ENCODE measurements around the gene FNDC3A. TPM values are rescaled to one million over a fixed set of nuclear protein-coding genes. Genes with fewer than 3 reads are reported as not detected.

The FNDC3A gene
- polyA plus RNA-seq, 1 of the 3 experiments (the other 2 are of a cell fraction) = 27.7 TPM

DNA sequence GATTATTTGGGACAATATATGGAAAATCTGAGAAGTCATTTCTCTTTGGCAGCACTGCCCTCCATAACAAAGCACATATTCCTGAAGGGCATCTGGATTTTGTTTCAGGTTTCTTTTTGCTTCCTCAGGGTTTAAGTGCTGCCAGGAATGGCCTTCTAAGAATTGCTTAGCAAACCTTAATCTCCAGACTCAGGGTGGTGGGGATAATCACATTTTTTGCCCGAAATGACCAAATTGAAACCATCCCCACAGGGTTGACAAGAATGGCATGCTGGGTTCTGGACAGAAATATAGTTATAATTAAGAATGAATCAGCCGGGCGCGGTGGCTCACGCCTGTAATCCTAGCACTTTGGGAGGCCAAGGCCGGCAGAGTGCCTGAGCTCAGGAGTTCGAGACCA is 265.6 kb downstream of the FNDC3A start:
- Histone ChIP-seq H3K27me3 (ENCODE audit: insufficient read depth) (no peaks in the 10 kb centered on the region), H3K36me3 (replicated peaks in 1 of 2; ENCODE audit: control insufficient read depth in 1 of 2, insufficient read depth in 2 of 2, low read length in 1 of 2) (no peaks in the 10 kb centered on the region), H3F3A (replicated peaks; ENCODE audit: insufficient read depth) (no peaks in the 10 kb centered on the region), H3K4me2 (no peak overlapping the region), H3K9ac (no peak overlapping the region), H3K27ac (ENCODE audit: low read depth in 2 of 2, low read length in 1 of 2) (no peak overlapping the region), H2AFZ (ENCODE audit: low read depth) (no peak overlapping the region), H3K4me1 (ENCODE audit: control insufficient read depth in 1 of 2, insufficient read depth in 2 of 2, low read depth in 1 of 2, low read length in 1 of 2) (no peaks in the 10 kb centered on the region), H3K9me2 (no peaks in the 10 kb centered on the region), H3K4me3 (ENCODE audit: low read depth in 2 of 2, low read length in 1 of 2) (no peak overlapping the region), H4K20me1 (ENCODE audit: insufficient read depth) (no peaks in the 10 kb centered on the region), H3K9me3 (no peaks in the 10 kb centered on the region), H3K79me2 (ENCODE audit: insufficient read depth) (no peaks in the 10 kb centered on the region)
- ChIA-PET POLR2A (no interaction called here), CTCF (interaction anchor here (1.2 kb wide), 1 partner anchor 40 kb away, joined by 3 read pairs; no protein-coding TSS in a partner anchor)
- TF ChIP-seq NFIC (IDR thresholded peaks at IDR 0.05; ENCODE audit: borderline replicate concordance) (no peak), MEF2A (IDR thresholded peaks at IDR 0.05; ENCODE audit: borderline replicate concordance, low read depth) (no peak), FOXJ3 (CRISPR knock-in tag; IDR thresholded peaks at IDR 0.05) (no peak), FOSL2 (IDR thresholded peaks at IDR 0.05; ENCODE audit: borderline replicate concordance, low read depth) (no peak), EP300 (IDR thresholded peaks at IDR 0.05; ENCODE audit: borderline replicate concordance in 1 of 2, low read depth in 1 of 2, low read length in 1 of 2) (no peak), ZBTB33 (IDR thresholded peaks at IDR 0.05; ENCODE audit: borderline replicate concordance, low read depth) (no peak)
- TF ChIP-seq, protein P1, sequence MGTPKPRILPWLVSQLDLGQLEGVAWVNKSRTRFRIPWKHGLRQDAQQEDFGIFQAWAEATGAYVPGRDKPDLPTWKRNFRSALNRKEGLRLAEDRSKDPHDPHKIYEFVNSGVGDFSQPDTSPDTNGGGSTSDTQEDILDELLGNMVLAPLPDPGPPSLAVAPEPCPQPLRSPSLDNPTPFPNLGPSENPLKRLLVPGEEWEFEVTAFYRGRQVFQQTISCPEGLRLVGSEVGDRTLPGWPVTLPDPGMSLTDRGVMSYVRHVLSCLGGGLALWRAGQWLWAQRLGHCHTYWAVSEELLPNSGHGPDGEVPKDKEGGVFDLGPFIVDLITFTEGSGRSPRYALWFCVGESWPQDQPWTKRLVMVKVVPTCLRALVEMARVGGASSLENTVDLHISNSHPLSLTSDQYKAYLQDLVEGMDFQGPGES (IDR thresholded peaks at IDR 0.05; ENCODE audit: low read depth, low read length) = no peak
- WGBS (ENCODE audit: low lambda C conversion rate) = 85% methylated on average over 7 of the region's 7 CpGs
- no peak for DNase-seq

GRCh38 chr13:49245101-49245500 is 269.4 kb downstream of the FNDC3A start:
- H3K9me2 ChIP-seq = no peaks in the 10 kb centered on the region
- H4K20me1 ChIP-seq (ENCODE audit: insufficient read depth) = no peaks in the 10 kb centered on the region
- no peak for DNase-seq
- H3K36me3 ChIP-seq (replicated peaks in 1 of 2; ENCODE audit: control insufficient read depth in 1 of 2, insufficient read depth in 2 of 2, low read length in 1 of 2) = peaks cover 0 to 2% of the 10 kb centered on the region in 2 experiments
- H3K27ac ChIP-seq (ENCODE audit: low read depth in 2 of 2, low read length in 1 of 2) = no peak overlapping the region
- peaks cover 8% of the 10 kb centered on the region for H3F3A ChIP-seq (replicated peaks; ENCODE audit: insufficient read depth)
- no peaks in the 10 kb centered on the region for H3K9me3 ChIP-seq
- H3K27me3 ChIP-seq (ENCODE audit: insufficient read depth) = no peaks in the 10 kb centered on the region
- peaks cover 12% of the 10 kb centered on the region; the same call in 1 of the 2 replicates for H3K79me2 ChIP-seq (ENCODE audit: insufficient read depth)
- no peak overlapping the region for H3K9ac ChIP-seq
- TF ChIP-seq SMC3 (IDR thresholded peaks at IDR 0.05; ENCODE audit: low read depth, low read length) (no peak), RFX5 (IDR thresholded peaks at IDR 0.05; ENCODE audit: low read length) (no peak), SIN3A (IDR thresholded peaks at IDR 0.05; ENCODE audit: borderline replicate concordance, low read depth, low read length) (no peak), ZBTB33 (IDR thresholded peaks at IDR 0.05; ENCODE audit: borderline replicate concordance, low read depth) (no peak), EZH2phosphoT487 (IDR thresholded peaks at IDR 0.05; ENCODE audit: borderline replicate concordance, low read depth) (no peak), NFIC (IDR thresholded peaks at IDR 0.05; ENCODE audit: borderline replicate concordance) (no peak), ELF1 (IDR thresholded peaks at IDR 0.05) (no peak), FOSL2 (IDR thresholded peaks at IDR 0.05; ENCODE audit: borderline replicate concordance, low read depth) (no peak), FOXJ3 (CRISPR knock-in tag; IDR thresholded peaks at IDR 0.05) (no peak), MXI1 (IDR thresholded peaks at IDR 0.05; ENCODE audit: low read depth, low read length) (no peak), RAD21 (IDR thresholded peaks at IDR 0.05; ENCODE audit: low read length) (no peak)
- TF ChIP-seq, protein P2, sequence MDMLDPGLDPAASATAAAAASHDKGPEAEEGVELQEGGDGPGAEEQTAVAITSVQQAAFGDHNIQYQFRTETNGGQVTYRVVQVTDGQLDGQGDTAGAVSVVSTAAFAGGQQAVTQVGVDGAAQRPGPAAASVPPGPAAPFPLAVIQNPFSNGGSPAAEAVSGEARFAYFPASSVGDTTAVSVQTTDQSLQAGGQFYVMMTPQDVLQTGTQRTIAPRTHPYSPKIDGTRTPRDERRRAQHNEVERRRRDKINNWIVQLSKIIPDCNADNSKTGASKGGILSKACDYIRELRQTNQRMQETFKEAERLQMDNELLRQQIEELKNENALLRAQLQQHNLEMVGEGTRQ (IDR thresholded peaks at IDR 0.05; ENCODE audit: borderline replicate concordance, low read depth, low read length) = no peak
- CTCF ChIA-PET = interaction anchor here (1.3 to 2.3 kb wide), 2 partner anchors 36 to 37 kb away, joined by 4 to 13 read pairs; no protein-coding TSS in a partner anchor
- peaks cover 0 to 4% of the 10 kb centered on the region in 2 experiments; a peak in 2 of 4 replicates for H3K4me1 ChIP-seq (ENCODE audit: control insufficient read depth in 1 of 2, insufficient read depth in 2 of 2, low read depth in 1 of 2, low read length in 1 of 2)
- no peak overlapping the region for H3K4me3 ChIP-seq (ENCODE audit: low read depth in 2 of 2, low read length in 1 of 2)
- no peak overlapping the region for H3K4me2 ChIP-seq
- POLR2A ChIA-PET = no interaction called here
- H2AFZ ChIP-seq (ENCODE audit: low read depth) = no peak overlapping the region

Data from SK-N-SH (cell line).